Mesenchymal stem cell (in vitro differentiated cells and primary cell): ENCODE results near the gene KLC1.
"Not testable (repeated sequence)": the region's sequence is repeated elsewhere in the genome, so short reads cannot be mapped to it uniquely, and the experiment has no call there.

Experiments used
- DNase-seq: peaks from one replicate; pipeline ENCODE4 v3.0.0-alpha.2; 2013
- H2AFZ ChIP-seq: one replicate; pipeline ENCODE4 v1.6.1; 2013; ENCODE audit warnings: low read depth, mild to moderate bottlenecking, control low read depth, inconsistent platforms, low read length, moderate library complexity
- H2AK5ac ChIP-seq: 2 replicates; pipeline ENCODE4 v1.6.1; 2013; ENCODE audit warnings: low read length, moderate library complexity, mild to moderate bottlenecking, inconsistent platforms; ENCODE audit not compliant: severe bottlenecking
- H2BK120ac ChIP-seq: one replicate; pipeline ENCODE4 v1.6.1; 2013; ENCODE audit warnings: low read depth, mild to moderate bottlenecking, inconsistent platforms, low read length, moderate library complexity
- H2BK12ac ChIP-seq, 2 experiments: one replicate each; pipeline ENCODE4 v1.6.1; 2013; ENCODE audit warnings: inconsistent platforms in 2 of 2, low read length in 2 of 2, mild to moderate bottlenecking in 2 of 2, moderate library complexity in 2 of 2, control low read depth in 1 of 2
- H2BK15ac ChIP-seq: one replicate; pipeline ENCODE4 v1.6.1; 2013; ENCODE audit warnings: mild to moderate bottlenecking, low read depth, inconsistent platforms; ENCODE audit not compliant: poor library complexity, severe bottlenecking
- H2BK5ac ChIP-seq: 2 replicates; pipeline ENCODE4 v1.6.1; 2013; ENCODE audit warnings: low read depth, mild to moderate bottlenecking, low read length, control low read depth, inconsistent platforms; ENCODE audit not compliant: poor library complexity, severe bottlenecking
- H3K14ac ChIP-seq, 2 experiments: one replicate each; pipeline ENCODE4 v1.6.1; 2013; ENCODE audit warnings: inconsistent platforms in 2 of 2, low read length in 2 of 2, control low read depth in 1 of 2, mild to moderate bottlenecking in 1 of 2, moderate library complexity in 1 of 2
- H3K18ac ChIP-seq, 2 experiments: one replicate each; pipeline ENCODE4 v1.6.1; 2013; ENCODE audit warnings: inconsistent platforms in 2 of 2, low read length in 2 of 2, control low read depth in 1 of 2, low read depth in 1 of 2, mild to moderate bottlenecking in 1 of 2
- H3K23ac ChIP-seq, 2 experiments: one replicate each; pipeline ENCODE4 v1.6.1; 2013; ENCODE audit warnings: inconsistent platforms in 2 of 2, low read length in 2 of 2, mild to moderate bottlenecking in 2 of 2, moderate library complexity in 2 of 2, control low read depth in 1 of 2
- H3K27ac ChIP-seq: 2 replicates; pipeline ENCODE4 v1.5.1; 2013; ENCODE audit warnings: mild to moderate bottlenecking, moderate library complexity, low read length, control low read depth, inconsistent platforms; ENCODE audit not compliant: poor library complexity, severe bottlenecking
- H3K27me3 ChIP-seq, 2 experiments: 2 replicates each; pipeline versions ENCODE4 v1.6.1 to v1.7.0; 2013; ENCODE audit warnings: low read length in 2 of 2, mild to moderate bottlenecking in 2 of 2, moderate library complexity in 2 of 2, control low read depth in 1 of 2, inconsistent platforms in 1 of 2; ENCODE audit not compliant: control insufficient read depth in 1 of 2, insufficient read depth in 1 of 2
- H3K36me3 ChIP-seq, 2 experiments: 2 replicates each; pipeline versions ENCODE4 v1.6.1 to v1.7.0; 2013; ENCODE audit warnings: low read length in 2 of 2, control low read depth in 1 of 2, inconsistent platforms in 1 of 2, low read depth in 1 of 2, mild to moderate bottlenecking in 1 of 2; ENCODE audit not compliant: insufficient read depth in 2 of 2, control insufficient read depth in 1 of 2
- H3K4ac ChIP-seq, 2 experiments: one replicate each; pipeline ENCODE4 v1.6.1; 2013; ENCODE audit warnings: inconsistent platforms in 2 of 2, low read length in 2 of 2, mild to moderate bottlenecking in 2 of 2, moderate library complexity in 2 of 2, control low read depth in 1 of 2, low read depth in 1 of 2
- H3K4me1 ChIP-seq: 2 replicates; pipeline ENCODE4 v1.6.1; 2013; ENCODE audit warnings: low read depth, low read length, control low read depth; ENCODE audit not compliant: control insufficient read depth, insufficient read depth
- H3K4me2 ChIP-seq: 2 replicates; pipeline ENCODE4 v1.6.1; 2013; ENCODE audit warnings: low read length, mild to moderate bottlenecking, inconsistent platforms; ENCODE audit not compliant: poor library complexity, severe bottlenecking
- H3K4me3 ChIP-seq, 2 experiments: 2 replicates each; pipeline versions ENCODE4 v1.5.1 to v1.7.0; 2013; ENCODE audit warnings: low read length in 2 of 2, mild to moderate bottlenecking in 2 of 2, control low read depth in 1 of 2, low read depth in 1 of 2; ENCODE audit not compliant: insufficient read depth in 1 of 2
- H3K79me1 ChIP-seq: replicated peaks from 2 replicates; pipeline ENCODE4 v1.6.1; 2013; ENCODE audit warnings: mild to moderate bottlenecking, control low read depth, low read length, inconsistent platforms; ENCODE audit not compliant: poor library complexity, severe bottlenecking
- H3K9ac ChIP-seq: 2 replicates; pipeline ENCODE4 v1.7.0; 2013; ENCODE audit warnings: mild to moderate bottlenecking, low read length, moderate library complexity
- H3K9me3 ChIP-seq: 2 replicates; pipeline ENCODE4 v1.7.0; 2013; ENCODE audit warnings: mild to moderate bottlenecking, low read length; ENCODE audit not compliant: control insufficient read depth
- H4K8ac ChIP-seq: one replicate; pipeline ENCODE4 v1.6.1; 2013; ENCODE audit warnings: inconsistent platforms, mild to moderate bottlenecking, low read length, moderate library complexity
- H4K91ac ChIP-seq: one replicate; pipeline ENCODE4 v1.6.1; 2013; ENCODE audit warnings: mild to moderate bottlenecking, low read length, inconsistent platforms
- WGBS: methylation state at CpG from one replicate; pipeline ENCODE4 v1.1.7; 2013; ENCODE audit warnings: mixed read lengths; 5-methylcytosine and 5-hydroxymethylcytosine counted together

KLC1 gene

GRCh38 chr14:103609081-103609480 is 19.9 kb upstream of the KLC1 start:
- not testable (repeated sequence) for H3K9ac ChIP-seq, H3K36me3 ChIP-seq, H2AK5ac ChIP-seq, H3K14ac ChIP-seq, H3K4ac ChIP-seq, H4K8ac ChIP-seq, H3K27ac ChIP-seq, H2BK120ac ChIP-seq, H3K27me3 ChIP-seq, H3K9me3 ChIP-seq, H3K23ac ChIP-seq, H2BK15ac ChIP-seq, H3K79me1 ChIP-seq, H2BK5ac ChIP-seq, H3K18ac ChIP-seq, DNase-seq, H3K4me2 ChIP-seq, H3K4me3 ChIP-seq, H2AFZ ChIP-seq, H2BK12ac ChIP-seq
- 98% methylated on average over 4 of the region's 4 CpGs for WGBS
- H4K91ac ChIP-seq: peak overlapping the region; percentile 27
- H3K4me1 ChIP-seq: peaks cover 18% of the 10 kb centered on the region

DNA sequence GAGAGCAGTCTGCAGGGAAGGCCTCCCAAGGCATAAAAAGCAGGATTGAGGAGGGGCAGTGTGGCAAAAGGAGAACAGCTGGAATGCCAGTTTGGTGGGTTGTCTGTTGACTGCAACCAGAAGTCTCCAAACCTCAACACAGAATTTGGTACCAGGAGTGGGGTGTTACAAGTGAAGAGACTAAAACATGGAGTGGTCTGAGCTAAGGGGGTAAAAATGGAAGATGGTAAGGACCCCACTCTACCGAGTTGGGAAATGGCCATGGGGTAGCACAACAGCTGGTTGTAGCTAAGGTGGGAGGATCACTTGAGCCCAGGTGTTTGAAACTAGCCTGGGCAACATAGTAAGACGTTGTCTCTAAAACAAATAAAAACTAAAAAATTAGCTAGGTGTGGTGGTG is 17.8 kb upstream of the KLC1 start:
- H3K14ac ChIP-seq: no peak overlapping the region
- WGBS: 96% methylated on average over 2 of the region's 2 CpGs
- peaks cover 3% of the 10 kb centered on the region for H3K79me1 ChIP-seq
- H3K9ac ChIP-seq: no peak overlapping the region
- H3K23ac ChIP-seq: no peak overlapping the region
- H2AFZ ChIP-seq: no peak overlapping the region
- H2BK15ac ChIP-seq: no peak overlapping the region
- no peak overlapping the region for H2BK120ac ChIP-seq
- no peak overlapping the region for H2AK5ac ChIP-seq
- no peak overlapping the region for H3K18ac ChIP-seq
- H2BK12ac ChIP-seq: no peak overlapping the region
- H2BK5ac ChIP-seq: no peak overlapping the region
- no peak overlapping the region for H3K27ac ChIP-seq
- no peak overlapping the region for H3K4ac ChIP-seq
- no peaks in the 10 kb centered on the region for H3K36me3 ChIP-seq
- no peak for DNase-seq
- no peak overlapping the region for H4K91ac ChIP-seq
- peaks cover 21% of the 10 kb centered on the region for H3K4me1 ChIP-seq
- peaks cover 7% of the 10 kb centered on the region for H3K9me3 ChIP-seq
- H3K27me3 ChIP-seq: peaks cover 0 to 4% of the 10 kb centered on the region in 2 experiments
- no peak overlapping the region for H3K4me3 ChIP-seq
- H3K4me2 ChIP-seq: no peak overlapping the region
- no peak overlapping the region for H4K8ac ChIP-seq

DNA sequence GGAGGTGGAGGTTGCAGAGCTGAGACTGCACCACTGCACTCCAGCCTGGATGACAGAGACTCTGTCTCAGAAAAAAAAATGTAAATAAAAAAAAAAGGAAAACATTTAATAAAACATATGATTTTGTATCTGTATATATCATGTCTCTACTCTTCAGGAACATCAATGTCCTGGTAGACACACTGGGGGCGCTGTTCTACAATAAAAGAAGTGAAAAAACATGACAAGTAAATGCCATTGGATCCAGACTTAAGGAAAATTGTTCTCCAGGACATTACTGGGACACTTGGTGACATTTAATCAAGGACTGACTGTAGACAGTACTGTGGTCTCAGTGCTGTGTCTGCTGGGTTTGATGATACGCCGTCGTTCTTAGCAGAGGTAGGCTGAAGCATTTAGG is 15.5 kb upstream of the KLC1 start:
- H3K27ac ChIP-seq: no peak overlapping the region
- H3K18ac ChIP-seq: no peak overlapping the region
- WGBS: 100% methylated on average over 2 of the region's 4 CpGs
- no peak overlapping the region for H3K4me3 ChIP-seq
- H2AFZ ChIP-seq: no peak overlapping the region
- H2BK12ac ChIP-seq: no peak overlapping the region
- H3K14ac ChIP-seq: no peak overlapping the region
- H3K23ac ChIP-seq: no peak overlapping the region
- H3K4me1 ChIP-seq: peaks cover 4% of the 10 kb centered on the region
- H3K27me3 ChIP-seq: peaks cover 0 to under 1% of the 10 kb centered on the region in 2 experiments
- no peak overlapping the region for H3K4me2 ChIP-seq
- no peak for DNase-seq
- peaks cover 7% of the 10 kb centered on the region for H3K9me3 ChIP-seq
- no peak overlapping the region for H2BK15ac ChIP-seq
- no peak overlapping the region for H2BK5ac ChIP-seq
- H4K8ac ChIP-seq: no peak overlapping the region
- no peaks in the 10 kb centered on the region for H3K36me3 ChIP-seq
- no peak overlapping the region for H2AK5ac ChIP-seq
- H3K9ac ChIP-seq: no peak overlapping the region
- no peak overlapping the region for H3K4ac ChIP-seq
- H4K91ac ChIP-seq: no peak overlapping the region
- no peak overlapping the region for H2BK120ac ChIP-seq
- no peaks in the 10 kb centered on the region for H3K79me1 ChIP-seq

DNA sequence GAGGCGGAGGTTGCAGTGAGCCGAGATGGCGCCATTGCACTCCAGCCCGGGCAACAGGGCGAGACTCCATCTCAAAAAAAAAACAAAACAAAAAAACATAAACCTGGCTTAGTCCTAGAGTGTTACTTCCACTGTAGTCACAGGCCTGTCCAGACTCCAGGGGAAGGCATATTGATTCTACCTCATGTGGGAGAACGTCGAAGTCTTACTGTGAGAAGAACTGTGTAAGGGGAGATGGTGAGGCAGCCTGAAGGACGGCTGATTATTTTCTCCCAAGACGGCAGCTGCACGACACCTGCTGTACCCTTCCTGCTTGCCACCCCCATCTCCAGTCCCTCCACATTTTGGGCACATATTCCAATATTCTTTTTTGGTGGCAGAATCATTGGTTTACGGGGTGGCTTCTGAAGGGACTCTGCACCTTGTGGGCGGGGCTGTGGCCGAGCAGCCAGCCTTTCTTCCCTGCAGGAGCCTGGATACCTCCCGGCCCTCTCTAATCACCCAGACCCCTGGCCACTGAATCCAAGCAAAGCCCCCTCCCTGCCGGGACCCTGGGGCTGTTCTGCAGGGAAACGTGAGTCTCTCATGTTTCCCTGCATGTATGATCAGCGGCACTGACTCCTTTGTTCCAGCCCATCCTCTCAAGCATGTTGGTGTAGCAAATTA is 12.2 kb upstream of the KLC1 start:
- Histone ChIP-seq H2AFZ (no peak overlapping the region), H3K4me2 (no peak overlapping the region), H3K4me3 (no peak overlapping the region), H3K4ac (no peak overlapping the region), H3K27me3 (no peaks in the 10 kb centered on the region), H4K91ac (no peak overlapping the region), H3K23ac (no peak overlapping the region), H3K14ac (no peak overlapping the region), H4K8ac (no peak overlapping the region), H3K27ac (no peak overlapping the region), H2BK5ac (no peak overlapping the region), H2BK12ac (no peak overlapping the region), H3K79me1 (no peaks in the 10 kb centered on the region), H3K9me3 (no peaks in the 10 kb centered on the region), H2BK15ac (no peak overlapping the region), H3K9ac (no peak overlapping the region), H3K18ac (no peak overlapping the region), H2BK120ac (no peak overlapping the region), H3K36me3 (no peaks in the 10 kb centered on the region), H2AK5ac (no peak overlapping the region), H3K4me1 (peaks cover 4% of the 10 kb centered on the region)
- no peak for DNase-seq
- WGBS: 82% methylated on average over 12 of the region's 17 CpGs
